OCI-LY7 (cell line): Measurements from ENCODE around the gene ERI3.

ENCODE experiments used
- EZH2phosphoT487 ChIP-seq: fragments of 200-600 bp; sonication (generic); IDR thresholded peaks from 2 replicates; pipeline ENCODE4 v1.6.1; 2018; ENCODE audit warnings: low read depth, borderline replicate concordance, mild to moderate bottlenecking, mixed run types, antibody characterized with exemption, low read length, moderate library complexity, mixed read lengths
- TF ChIP-seq, protein P1 (sequence below): fragments of 200-600 bp; sonication (generic); conservative IDR thresholded peaks from 2 replicates; pipeline ENCODE4 v1.5.1; 2014; ENCODE audit warnings: mild to moderate bottlenecking, antibody characterized with exemption, low read length, moderate library complexity, mixed read lengths

- TF ChIP-seq, protein P1, sequence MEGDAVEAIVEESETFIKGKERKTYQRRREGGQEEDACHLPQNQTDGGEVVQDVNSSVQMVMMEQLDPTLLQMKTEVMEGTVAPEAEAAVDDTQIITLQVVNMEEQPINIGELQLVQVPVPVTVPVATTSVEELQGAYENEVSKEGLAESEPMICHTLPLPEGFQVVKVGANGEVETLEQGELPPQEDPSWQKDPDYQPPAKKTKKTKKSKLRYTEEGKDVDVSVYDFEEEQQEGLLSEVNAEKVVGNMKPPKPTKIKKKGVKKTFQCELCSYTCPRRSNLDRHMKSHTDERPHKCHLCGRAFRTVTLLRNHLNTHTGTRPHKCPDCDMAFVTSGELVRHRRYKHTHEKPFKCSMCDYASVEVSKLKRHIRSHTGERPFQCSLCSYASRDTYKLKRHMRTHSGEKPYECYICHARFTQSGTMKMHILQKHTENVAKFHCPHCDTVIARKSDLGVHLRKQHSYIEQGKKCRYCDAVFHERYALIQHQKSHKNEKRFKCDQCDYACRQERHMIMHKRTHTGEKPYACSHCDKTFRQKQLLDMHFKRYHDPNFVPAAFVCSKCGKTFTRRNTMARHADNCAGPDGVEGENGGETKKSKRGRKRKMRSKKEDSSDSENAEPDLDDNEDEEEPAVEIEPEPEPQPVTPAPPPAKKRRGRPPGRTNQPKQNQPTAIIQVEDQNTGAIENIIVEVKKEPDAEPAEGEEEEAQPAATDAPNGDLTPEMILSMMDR = no peak
- no peak for TF ChIP-seq EZH2phosphoT487
Measured at GRCh38 chr1:44235808-44236207, 119.2 kb downstream of the ERI3 start.
